Measurements from ENCODE around the gene GNPAT. TPM values are rescaled to one million over a fixed set of nuclear protein-coding genes. Genes with fewer than 3 reads are reported as not detected.

GNPAT gene
- total and polyA plus RNA-seq, 2 experiments from 2014 or later: 32.8 to 45.4 TPM

- TF ChIP-seq CREB1 (CRISPR knock-in tag; IDR thresholded peaks at IDR 0.05; ENCODE audit: low read depth) (no peak), POLR2AphosphoS5 (IDR thresholded peaks at IDR 0.05; ENCODE audit: low read depth) (no peak), ZNF331 (CRISPR knock-in tag; IDR thresholded peaks at IDR 0.05; ENCODE audit: low read depth) (no peak), STAT1 (IDR thresholded peaks at IDR 0.05; ENCODE audit: unreplicated experiment) (no peak), ETS1 (IDR thresholded peaks at IDR 0.05) (no peak), EZH2 (IDR thresholded peaks at IDR 0.05; ENCODE audit: low read depth, unreplicated experiment) (no peak)
These were observed 61.0 kb downstream of the GNPAT start (continued) for GRCh38 chr1:231301990-231302389.

- ATAC-seq: no peak
- TF ChIP-seq POLR2AphosphoS5 (IDR thresholded peaks at IDR 0.05; ENCODE audit: low read depth) (no peak), ETS1 (IDR thresholded peaks at IDR 0.05) (no peak), REST (IDR thresholded peaks at IDR 0.05; ENCODE audit: unreplicated experiment) (no peak), ZNF331 (CRISPR knock-in tag; IDR thresholded peaks at IDR 0.05; ENCODE audit: low read depth) (no peak), CREB1 (CRISPR knock-in tag; IDR thresholded peaks at IDR 0.05; ENCODE audit: low read depth) (no peak), EZH2phosphoT487 (IDR thresholded peaks at IDR 0.05; ENCODE audit: unreplicated experiment) (no peak), STAT1 (IDR thresholded peaks at IDR 0.05; ENCODE audit: unreplicated experiment) (no peak), NANOG (IDR thresholded peaks at IDR 0.05; ENCODE audit: borderline replicate concordance) (no peak), ZNF462 (CRISPR knock-in tag; IDR thresholded peaks at IDR 0.05) (no peak)
These were observed 69.5 kb downstream of the GNPAT start for GRCh38 chr1:231310391-231310934.

More at GRCh38 chr1:231310391-231310934, 69.5 kb downstream of the GNPAT start:
- no peaks in the 10 kb centered on the region for H3K9me2 ChIP-seq (ENCODE audit: insufficient read depth)
- no peaks in the 10 kb centered on the region for H3K79me2 ChIP-seq (replicated peaks; ENCODE audit: insufficient read depth)
- no peaks in the 10 kb centered on the region for H3K27me3 ChIP-seq (ENCODE audit: insufficient read depth)
- Mint-ChIP-seq H3K4me1 (no peaks in the 10 kb centered on the region), H3K27me3 (ENCODE audit: insufficient read depth, low read depth, poor library complexity) (peaks cover 4% of the 10 kb centered on the region), H3K9me3 (no peaks in the 10 kb centered on the region), H3K27ac (no peak overlapping the region), H3K36me3 (ENCODE audit: low read depth) (no peaks in the 10 kb centered on the region), H3K4me3 (no peak overlapping the region)
- no peaks in the 10 kb centered on the region for H3F3A ChIP-seq (replicated peaks; ENCODE audit: low read depth)
- H3K4me1 ChIP-seq (ENCODE audit: insufficient read depth): no peaks in the 10 kb centered on the region
- H2AFZ ChIP-seq: no peak overlapping the region
- DNase-seq (ENCODE audit: low spot score): no peak
- no peak overlapping the region for H3K4me3 ChIP-seq
- H3K4me2 ChIP-seq: no peak overlapping the region
- H4K20me1 ChIP-seq (replicated peaks; ENCODE audit: insufficient read depth): no peaks in the 10 kb centered on the region
- no peak overlapping the region for H3K27ac ChIP-seq (ENCODE audit: low read depth)
- H3K36me3 ChIP-seq (ENCODE audit: insufficient read depth): no peaks in the 10 kb centered on the region

All from GM23338 (cell line).